ENCODE measurements around the gene ALKBH3.
A peak's percentile ranks its signal among the peaks of the same experiment; 100 is the strongest.

The ALKBH3 gene

GRCh38 chr11:43919852-43920597 is 39.4 kb downstream of the ALKBH3 start:
- no peaks in the 10 kb centered on the region for H3K27me3 ChIP-seq (ENCODE audit: control insufficient read depth in 5 of 5, insufficient read depth in 4 of 5, low read length in 5 of 5)
- no peak overlapping the region for H3K4me3 ChIP-seq (ENCODE audit: low read depth in 1 of 5, low read length in 5 of 5)
- H3K4me1 ChIP-seq (ENCODE audit: control insufficient read depth in 5 of 5, insufficient read depth in 5 of 5, low read length in 5 of 5), result peaks cover 17 to 48% (median 44%) of the 10 kb centered on the region in 5 donors
- peak overlapping the region; percentile 85 for H3K27ac ChIP-seq (ENCODE audit: low read depth, low read length)
- H3K9me3 ChIP-seq (ENCODE audit: control insufficient read depth in 5 of 5, low read length in 5 of 5), result no peaks in the 10 kb centered on the region
- H3K36me3 ChIP-seq (ENCODE audit: control insufficient read depth in 5 of 5, insufficient read depth in 5 of 5, low read length in 5 of 5), result peaks cover 15 to 45% (median 31%) of the 10 kb centered on the region in 5 donors
- H3K9ac ChIP-seq (ENCODE audit: low read length in 5 of 5), result peak overlapping the region in 1 of 5 donors; percentile 22

GRCh38 chr11:43920598-43921419 is 40.2 kb downstream of the ALKBH3 start:
- H3K27ac ChIP-seq (ENCODE audit: low read depth, low read length), result peak overlapping the region; percentile 87
- H3K27me3 ChIP-seq (ENCODE audit: control insufficient read depth in 5 of 5, insufficient read depth in 4 of 5, low read length in 5 of 5), result no peaks in the 10 kb centered on the region
- H3K36me3 ChIP-seq (ENCODE audit: control insufficient read depth in 5 of 5, insufficient read depth in 5 of 5, low read length in 5 of 5), result peaks cover 15 to 45% (median 31%) of the 10 kb centered on the region in 5 donors
- peak overlapping the region in 3 of 5 donors; percentile 22 to 56 (median 43) for H3K9ac ChIP-seq (ENCODE audit: low read length in 5 of 5)
- H3K4me3 ChIP-seq (ENCODE audit: low read depth in 1 of 5, low read length in 5 of 5), result no peak overlapping the region
- H3K9me3 ChIP-seq (ENCODE audit: control insufficient read depth in 5 of 5, low read length in 5 of 5), result no peaks in the 10 kb centered on the region
- peaks cover 20 to 56% (median 52%) of the 10 kb centered on the region in 5 donors for H3K4me1 ChIP-seq (ENCODE audit: control insufficient read depth in 5 of 5, insufficient read depth in 5 of 5, low read length in 5 of 5)

- peaks cover 20 to 61% (median 60%) of the 10 kb centered on the region in 5 donors for H3K4me1 ChIP-seq (ENCODE audit: control insufficient read depth in 5 of 5, insufficient read depth in 5 of 5, low read length in 5 of 5)
- peak overlapping the region in 1 of 5 donors; percentile 43 for H3K9ac ChIP-seq (ENCODE audit: low read length in 5 of 5)
- no peaks in the 10 kb centered on the region for H3K27me3 ChIP-seq (ENCODE audit: control insufficient read depth in 5 of 5, insufficient read depth in 4 of 5, low read length in 5 of 5)
- no peak overlapping the region for H3K4me3 ChIP-seq (ENCODE audit: low read depth in 1 of 5, low read length in 5 of 5)
- peak overlapping the region; percentile 87 for H3K27ac ChIP-seq (ENCODE audit: low read depth, low read length)
- no peaks in the 10 kb centered on the region for H3K9me3 ChIP-seq (ENCODE audit: control insufficient read depth in 5 of 5, low read length in 5 of 5)
- peaks cover 15 to 45% (median 26%) of the 10 kb centered on the region in 5 donors for H3K36me3 ChIP-seq (ENCODE audit: control insufficient read depth in 5 of 5, insufficient read depth in 5 of 5, low read length in 5 of 5)
These were observed 41.1 kb downstream of the ALKBH3 start for GRCh38 chr11:43921561-43922294.

- Histone ChIP-seq H3K4me1 (ENCODE audit: control insufficient read depth in 5 of 5, insufficient read depth in 5 of 5, low read length in 5 of 5) (peaks cover 20 to 61% (median 60%) of the 10 kb centered on the region in 5 donors), H3K27ac (ENCODE audit: low read depth, low read length) (peak overlapping the region; percentile 87), H3K9ac (ENCODE audit: low read length in 5 of 5) (peak overlapping the region in 1 of 5 donors; percentile 43), H3K36me3 (ENCODE audit: control insufficient read depth in 5 of 5, insufficient read depth in 5 of 5, low read length in 5 of 5) (peaks cover 12 to 40% (median 25%) of the 10 kb centered on the region in 5 donors), H3K4me3 (ENCODE audit: low read depth in 1 of 5, low read length in 5 of 5) (no peak overlapping the region), H3K27me3 (ENCODE audit: control insufficient read depth in 5 of 5, insufficient read depth in 4 of 5, low read length in 5 of 5) (no peaks in the 10 kb centered on the region), H3K9me3 (ENCODE audit: control insufficient read depth in 5 of 5, low read length in 5 of 5) (no peaks in the 10 kb centered on the region)
These were observed 41.6 kb downstream of the ALKBH3 start for GRCh38 chr11:43922295-43922648.

- H3K4me3 ChIP-seq (ENCODE audit: low read depth in 1 of 5, low read length in 5 of 5), result no peak overlapping the region
- H3K36me3 ChIP-seq (ENCODE audit: control insufficient read depth in 5 of 5, insufficient read depth in 5 of 5, low read length in 5 of 5), result peaks cover 11 to 35% (median 22%) of the 10 kb centered on the region in 5 donors
- no peaks in the 10 kb centered on the region for H3K9me3 ChIP-seq (ENCODE audit: control insufficient read depth in 5 of 5, low read length in 5 of 5)
- H3K27ac ChIP-seq (ENCODE audit: low read depth, low read length), result peak overlapping the region; percentile 87
- H3K4me1 ChIP-seq (ENCODE audit: control insufficient read depth in 5 of 5, insufficient read depth in 5 of 5, low read length in 5 of 5), result peaks cover 20 to 61% (median 60%) of the 10 kb centered on the region in 5 donors
- H3K9ac ChIP-seq (ENCODE audit: low read length in 5 of 5), result peak overlapping the region in 4 of 5 donors; percentile 43 to 63 (median 58)
- H3K27me3 ChIP-seq (ENCODE audit: control insufficient read depth in 5 of 5, insufficient read depth in 4 of 5, low read length in 5 of 5), result no peaks in the 10 kb centered on the region
These were observed 42.2 kb downstream of the ALKBH3 start for GRCh38 chr11:43922744-43923405.

- Histone ChIP-seq H3K27ac (ENCODE audit: low read depth, low read length) (peak overlapping the region; percentile 87), H3K9ac (ENCODE audit: low read length in 5 of 5) (peak overlapping the region; percentile 1 to 63 (median 53)), H3K4me1 (ENCODE audit: control insufficient read depth in 5 of 5, insufficient read depth in 5 of 5, low read length in 5 of 5) (peaks cover 20 to 61% (median 60%) of the 10 kb centered on the region in 5 donors), H3K9me3 (ENCODE audit: control insufficient read depth in 5 of 5, low read length in 5 of 5) (no peaks in the 10 kb centered on the region), H3K4me3 (ENCODE audit: low read depth in 1 of 5, low read length in 5 of 5) (no peak overlapping the region), H3K27me3 (ENCODE audit: control insufficient read depth in 5 of 5, insufficient read depth in 4 of 5, low read length in 5 of 5) (no peaks in the 10 kb centered on the region), H3K36me3 (ENCODE audit: control insufficient read depth in 5 of 5, insufficient read depth in 5 of 5, low read length in 5 of 5) (peaks cover 8 to 29% (median 17%) of the 10 kb centered on the region in 5 donors)
These were observed 42.9 kb downstream of the ALKBH3 start for GRCh38 chr11:43923406-43924111.

- Histone ChIP-seq H3K9me3 (ENCODE audit: control insufficient read depth in 5 of 5, low read length in 5 of 5) (no peaks in the 10 kb centered on the region), H3K9ac (ENCODE audit: low read length in 5 of 5) (peak overlapping the region in 3 of 5 donors; percentile 1 to 53 (median 31)), H3K36me3 (ENCODE audit: control insufficient read depth in 5 of 5, insufficient read depth in 5 of 5, low read length in 5 of 5) (peaks cover 3 to 22% (median 9%) of the 10 kb centered on the region in 5 donors), H3K27me3 (ENCODE audit: control insufficient read depth in 5 of 5, insufficient read depth in 4 of 5, low read length in 5 of 5) (no peaks in the 10 kb centered on the region), H3K27ac (ENCODE audit: low read depth, low read length) (peak overlapping the region; percentile 87), H3K4me1 (ENCODE audit: control insufficient read depth in 5 of 5, insufficient read depth in 5 of 5, low read length in 5 of 5) (peaks cover 20 to 61% (median 60%) of the 10 kb centered on the region in 5 donors), H3K4me3 (ENCODE audit: low read depth in 1 of 5, low read length in 5 of 5) (no peak overlapping the region)
These were observed 43.7 kb downstream of the ALKBH3 start for GRCh38 chr11:43924112-43924855.

- peaks cover 0 to 14% (median 2%) of the 10 kb centered on the region in 5 donors for H3K36me3 ChIP-seq (ENCODE audit: control insufficient read depth in 5 of 5, insufficient read depth in 5 of 5, low read length in 5 of 5)
- H3K27ac ChIP-seq (ENCODE audit: low read depth, low read length), result peak overlapping the region; percentile 87
- H3K27me3 ChIP-seq (ENCODE audit: control insufficient read depth in 5 of 5, insufficient read depth in 4 of 5, low read length in 5 of 5), result no peaks in the 10 kb centered on the region
- no peak overlapping the region for H3K4me3 ChIP-seq (ENCODE audit: low read depth in 1 of 5, low read length in 5 of 5)
- H3K9ac ChIP-seq (ENCODE audit: low read length in 5 of 5), result peak overlapping the region in 1 of 5 donors; percentile 44
- no peaks in the 10 kb centered on the region for H3K9me3 ChIP-seq (ENCODE audit: control insufficient read depth in 5 of 5, low read length in 5 of 5)
- peaks cover 18 to 60% (median 57%) of the 10 kb centered on the region in 5 donors for H3K4me1 ChIP-seq (ENCODE audit: control insufficient read depth in 5 of 5, insufficient read depth in 5 of 5, low read length in 5 of 5)
These were observed 44.7 kb downstream of the ALKBH3 start for GRCh38 chr11:43925063-43925931.

Data from subcutaneous abdominal adipose tissue (tissue), 5 donors.